SU-DHL-6 (cell line): ENCODE measurements around the gene TDRD9.

ENCODE experiments used
- H2AFZ ChIP-seq: fragments of 200-600 bp; sonication (generic); 2 replicates; pipeline ENCODE4 v1.6.1; 2014; ENCODE audit warnings: low read depth, mild to moderate bottlenecking, moderate library complexity, mixed read lengths, antibody characterized with exemption, low read length; ENCODE audit not compliant: severe bottlenecking
- H3F3A ChIP-seq: fragments of 200-600 bp; shearing (Covaris generic); 2 replicates; pipeline ENCODE4 v1.6.0; 2016; ENCODE audit warnings: antibody characterized with exemption, mild to moderate bottlenecking; ENCODE audit not compliant: insufficient read depth
- H3K27ac ChIP-seq: fragments of 200-600 bp; sonication (generic); 2 replicates; pipeline ENCODE4 v1.5.1; 2016; ENCODE audit warnings: low read depth, mild to moderate bottlenecking, low read length, moderate library complexity, mixed read lengths
- H3K27me3 ChIP-seq: fragments of 200-600 bp; sonication (generic), shearing (Covaris generic); 2 replicates; pipeline ENCODE4 v1.6.0; 2014; ENCODE audit warnings: mild to moderate bottlenecking, low read length
- H3K36me3 ChIP-seq: fragments of 200-600 bp; sonication (generic); 2 replicates; pipeline ENCODE4 v1.6.1; 2014; ENCODE audit warnings: mild to moderate bottlenecking, low read length, mixed read lengths
- H3K4me2 ChIP-seq: fragments of 300-600, 200-600 bp; shearing (Covaris generic), sonication (generic); 2 replicates; pipeline ENCODE4 v1.6.0; 2014; ENCODE audit warnings: low read length, low read depth, mild to moderate bottlenecking; ENCODE audit not compliant: poor library complexity, severe bottlenecking
- H3K4me3 ChIP-seq: fragments of 200-600 bp; sonication (generic); 2 replicates; pipeline ENCODE4 v1.5.1; 2014; ENCODE audit warnings: antibody characterized with exemption, low read length, mild to moderate bottlenecking, mixed read lengths; ENCODE audit not compliant: insufficient read depth, poor library complexity, severe bottlenecking
- H3K79me2 ChIP-seq: fragments of 200-600 bp; sonication (generic); 2 replicates; pipeline ENCODE4 v1.6.1; 2014; ENCODE audit warnings: mild to moderate bottlenecking, low read length, moderate library complexity; ENCODE audit not compliant: insufficient read depth
- H3K9ac ChIP-seq: fragments of 200-600 bp; sonication (generic); 2 replicates; pipeline ENCODE4 v1.7.0; 2014; ENCODE audit warnings: mild to moderate bottlenecking, low read length
- H3K9me2 ChIP-seq: fragments of 200-600 bp; sonication (generic); replicated peaks from 2 replicates; pipeline ENCODE4 v1.6.1; 2014; ENCODE audit warnings: low read length; ENCODE audit not compliant: insufficient read depth
- H3K9me3 ChIP-seq: fragments of 200-600 bp; sonication (generic); 2 replicates; pipeline ENCODE4 v1.6.1; 2014; ENCODE audit warnings: low read length, mixed read lengths; ENCODE audit not compliant: insufficient read depth
- H4K20me1 ChIP-seq: fragments of 200-600 bp; sonication (generic); 2 replicates; pipeline ENCODE4 v1.6.1; 2014; ENCODE audit warnings: low read depth, mild to moderate bottlenecking, antibody characterized with exemption, low read length, moderate library complexity, mixed read lengths
- EZH2phosphoT487 ChIP-seq: fragments of 200-600 bp; sonication (generic), shearing (Covaris generic); conservative IDR thresholded peaks from 2 replicates; pipeline ENCODE4 v1.6.1; 2018; ENCODE audit warnings: mild to moderate bottlenecking, antibody characterized with exemption, low read length, moderate library complexity, mixed read lengths
- TF ChIP-seq, protein P1 (sequence below): fragments of 200-600 bp; sonication (generic); IDR thresholded peaks from one replicate; pipeline ENCODE4 v1.5.1; 2017; ENCODE audit warnings: antibody characterized with exemption, mild to moderate bottlenecking, low read length, moderate library complexity; ENCODE audit not compliant: insufficient read depth, poor library complexity, severe bottlenecking

Gene TDRD9

DNA sequence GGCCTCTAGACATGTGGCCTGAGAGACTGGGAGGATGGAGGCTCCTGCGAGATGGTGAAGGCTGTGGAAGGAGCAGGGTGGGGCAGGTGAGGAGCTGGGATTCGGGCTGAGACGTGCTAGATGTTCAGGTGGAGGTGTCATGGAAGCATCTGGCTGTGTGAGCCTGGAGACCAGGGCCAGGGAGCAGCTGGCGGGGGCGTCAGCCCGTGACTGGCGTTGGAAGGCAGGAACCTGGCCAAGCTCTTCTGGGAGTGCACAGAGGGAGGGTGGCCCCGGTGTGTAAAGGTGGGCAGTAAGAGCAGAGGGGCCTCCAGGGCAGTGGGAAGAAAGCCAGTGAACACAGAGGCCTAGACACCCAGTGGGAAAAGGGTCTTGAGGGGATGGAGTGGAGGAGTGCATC lies 69.1 kb downstream of the TDRD9 start:
- Histone ChIP-seq H3K27ac (no peak overlapping the region), H3K9me3 (no peaks in the 10 kb centered on the region), H3K4me2 (no peak overlapping the region), H3K4me3 (no peak overlapping the region), H2AFZ (no peak overlapping the region), H3K36me3 (no peaks in the 10 kb centered on the region), H4K20me1 (no peaks in the 10 kb centered on the region), H3K9ac (no peak overlapping the region), H3K27me3 (no peaks in the 10 kb centered on the region), H3K9me2 (no peaks in the 10 kb centered on the region), H3F3A (no peaks in the 10 kb centered on the region), H3K79me2 (no peaks in the 10 kb centered on the region)
- no peak for TF ChIP-seq EZH2phosphoT487
- TF ChIP-seq, protein P1, sequence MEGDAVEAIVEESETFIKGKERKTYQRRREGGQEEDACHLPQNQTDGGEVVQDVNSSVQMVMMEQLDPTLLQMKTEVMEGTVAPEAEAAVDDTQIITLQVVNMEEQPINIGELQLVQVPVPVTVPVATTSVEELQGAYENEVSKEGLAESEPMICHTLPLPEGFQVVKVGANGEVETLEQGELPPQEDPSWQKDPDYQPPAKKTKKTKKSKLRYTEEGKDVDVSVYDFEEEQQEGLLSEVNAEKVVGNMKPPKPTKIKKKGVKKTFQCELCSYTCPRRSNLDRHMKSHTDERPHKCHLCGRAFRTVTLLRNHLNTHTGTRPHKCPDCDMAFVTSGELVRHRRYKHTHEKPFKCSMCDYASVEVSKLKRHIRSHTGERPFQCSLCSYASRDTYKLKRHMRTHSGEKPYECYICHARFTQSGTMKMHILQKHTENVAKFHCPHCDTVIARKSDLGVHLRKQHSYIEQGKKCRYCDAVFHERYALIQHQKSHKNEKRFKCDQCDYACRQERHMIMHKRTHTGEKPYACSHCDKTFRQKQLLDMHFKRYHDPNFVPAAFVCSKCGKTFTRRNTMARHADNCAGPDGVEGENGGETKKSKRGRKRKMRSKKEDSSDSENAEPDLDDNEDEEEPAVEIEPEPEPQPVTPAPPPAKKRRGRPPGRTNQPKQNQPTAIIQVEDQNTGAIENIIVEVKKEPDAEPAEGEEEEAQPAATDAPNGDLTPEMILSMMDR: no peak

- Histone ChIP-seq H3K9me3 (no peaks in the 10 kb centered on the region), H3K4me3 (no peak overlapping the region), H3K27ac (no peak overlapping the region), H3K27me3 (no peaks in the 10 kb centered on the region), H3K9me2 (no peaks in the 10 kb centered on the region), H3K79me2 (no peaks in the 10 kb centered on the region), H3F3A (no peaks in the 10 kb centered on the region), H3K4me2 (no peak overlapping the region), H2AFZ (no peak overlapping the region), H3K9ac (no peak overlapping the region), H4K20me1 (no peaks in the 10 kb centered on the region), H3K36me3 (no peaks in the 10 kb centered on the region)
- TF ChIP-seq, protein P1: no peak
- no peak for TF ChIP-seq EZH2phosphoT487
Observed at GRCh38 chr14:103998027-103998426, 69.8 kb downstream of the TDRD9 start.

- no peaks in the 10 kb centered on the region for H3K9me2 ChIP-seq
- no peaks in the 10 kb centered on the region for H3K79me2 ChIP-seq
- no peak overlapping the region for H3K27ac ChIP-seq
- H3F3A ChIP-seq: no peaks in the 10 kb centered on the region
- no peak for TF ChIP-seq EZH2phosphoT487
- TF ChIP-seq, protein P1: no peak
- no peak overlapping the region for H3K9ac ChIP-seq
- no peak overlapping the region for H2AFZ ChIP-seq
- no peaks in the 10 kb centered on the region for H3K9me3 ChIP-seq
- no peaks in the 10 kb centered on the region for H3K36me3 ChIP-seq
- no peaks in the 10 kb centered on the region for H3K27me3 ChIP-seq
- no peak overlapping the region for H3K4me2 ChIP-seq
- H4K20me1 ChIP-seq: no peaks in the 10 kb centered on the region
- no peak overlapping the region for H3K4me3 ChIP-seq
Observed at GRCh38 chr14:103999795-104000440, 71.7 kb downstream of the TDRD9 start.
